ENCODE measurements around the gene CC2D1A. TPM values are rescaled to one million over a fixed set of nuclear protein-coding genes. Genes with fewer than 3 reads are reported as not detected.

Gene CC2D1A
- polyA plus RNA-seq, 1 experiment: 5.1 TPM

DNA sequence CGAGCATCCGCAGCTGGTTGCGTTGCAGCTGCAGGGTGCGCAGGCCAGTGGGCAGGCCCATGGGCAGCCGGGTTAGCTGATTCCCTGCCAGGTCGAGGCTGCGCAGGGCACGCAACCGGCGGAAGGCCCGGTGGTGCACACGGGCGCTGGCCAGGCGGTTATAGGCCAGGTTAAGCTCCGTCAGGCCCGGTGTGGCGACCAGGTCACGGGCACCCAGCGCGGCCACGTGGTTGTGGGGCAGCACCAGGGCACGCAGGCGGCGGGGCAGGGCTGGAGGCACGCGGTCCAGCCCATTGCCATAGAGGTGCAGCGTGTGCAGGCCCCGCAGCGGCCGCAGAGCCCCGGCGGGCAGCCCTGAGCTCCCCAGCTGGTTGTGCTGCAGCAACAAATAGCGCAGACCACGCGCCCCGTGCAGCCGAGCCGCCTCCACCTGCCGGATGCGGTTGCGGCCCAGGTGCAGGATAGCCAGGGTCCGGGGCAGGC lies 27.0 kb downstream of the CC2D1A start:
- POLR2A ChIA-PET: interaction anchor here (1.3 kb wide), 1 partner anchor 20 kb away, joined by 5 read pairs; no protein-coding TSS in a partner anchor
- H3K4me3 ChIP-seq (ENCODE audit: low read depth, low read length): no peak overlapping the region
- CTCF ChIA-PET: no interaction called here
- H3K9me3 ChIP-seq (ENCODE audit: control insufficient read depth, insufficient read depth, low read length): no peaks in the 10 kb centered on the region; the same call in 1 of the 2 replicates
- no peak for DNase-seq (ENCODE audit: low read depth, low spot score)
- TF ChIP-seq, protein P1, sequence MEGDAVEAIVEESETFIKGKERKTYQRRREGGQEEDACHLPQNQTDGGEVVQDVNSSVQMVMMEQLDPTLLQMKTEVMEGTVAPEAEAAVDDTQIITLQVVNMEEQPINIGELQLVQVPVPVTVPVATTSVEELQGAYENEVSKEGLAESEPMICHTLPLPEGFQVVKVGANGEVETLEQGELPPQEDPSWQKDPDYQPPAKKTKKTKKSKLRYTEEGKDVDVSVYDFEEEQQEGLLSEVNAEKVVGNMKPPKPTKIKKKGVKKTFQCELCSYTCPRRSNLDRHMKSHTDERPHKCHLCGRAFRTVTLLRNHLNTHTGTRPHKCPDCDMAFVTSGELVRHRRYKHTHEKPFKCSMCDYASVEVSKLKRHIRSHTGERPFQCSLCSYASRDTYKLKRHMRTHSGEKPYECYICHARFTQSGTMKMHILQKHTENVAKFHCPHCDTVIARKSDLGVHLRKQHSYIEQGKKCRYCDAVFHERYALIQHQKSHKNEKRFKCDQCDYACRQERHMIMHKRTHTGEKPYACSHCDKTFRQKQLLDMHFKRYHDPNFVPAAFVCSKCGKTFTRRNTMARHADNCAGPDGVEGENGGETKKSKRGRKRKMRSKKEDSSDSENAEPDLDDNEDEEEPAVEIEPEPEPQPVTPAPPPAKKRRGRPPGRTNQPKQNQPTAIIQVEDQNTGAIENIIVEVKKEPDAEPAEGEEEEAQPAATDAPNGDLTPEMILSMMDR (IDR thresholded peaks at IDR 0.05; ENCODE audit: low read depth, low read length): no peak
- no peak overlapping the region for H3K27ac ChIP-seq (ENCODE audit: low read depth, low read length)
- H3K27me3 ChIP-seq (ENCODE audit: control insufficient read depth, insufficient read depth, low read length): no peaks in the 10 kb centered on the region

DNA sequence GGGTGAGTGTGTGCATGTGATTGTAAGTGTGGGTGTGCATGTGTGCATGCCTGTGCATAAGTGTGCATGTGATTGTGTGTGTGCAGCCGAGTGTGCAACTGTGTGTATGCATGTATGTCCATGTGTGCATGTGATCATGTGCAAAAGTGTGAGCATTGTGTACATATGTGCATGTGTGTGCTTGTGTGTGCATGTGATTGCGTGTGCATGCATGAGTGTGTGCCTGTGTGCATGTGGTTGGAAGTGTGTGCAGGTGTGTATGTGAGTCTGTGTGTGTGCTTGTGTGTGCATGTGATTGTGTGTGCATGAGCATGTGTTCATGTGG lies 28.7 kb downstream of the CC2D1A start:
- Histone ChIP-seq H3K27me3 (ENCODE audit: control insufficient read depth, insufficient read depth, low read length) (no peaks in the 10 kb centered on the region), H3K27ac (ENCODE audit: low read depth, low read length) (no peak overlapping the region), H3K4me3 (ENCODE audit: low read depth, low read length) (no peak overlapping the region), H3K9me3 (ENCODE audit: control insufficient read depth, insufficient read depth, low read length) (no peaks in the 10 kb centered on the region; the same call in 1 of the 2 replicates)
- DNase-seq (ENCODE audit: low read depth, low spot score): no peak
- ChIA-PET CTCF (no interaction called here), POLR2A (no interaction called here)
- TF ChIP-seq, protein P1 (IDR thresholded peaks at IDR 0.05; ENCODE audit: low read depth, low read length): no peak

DNA sequence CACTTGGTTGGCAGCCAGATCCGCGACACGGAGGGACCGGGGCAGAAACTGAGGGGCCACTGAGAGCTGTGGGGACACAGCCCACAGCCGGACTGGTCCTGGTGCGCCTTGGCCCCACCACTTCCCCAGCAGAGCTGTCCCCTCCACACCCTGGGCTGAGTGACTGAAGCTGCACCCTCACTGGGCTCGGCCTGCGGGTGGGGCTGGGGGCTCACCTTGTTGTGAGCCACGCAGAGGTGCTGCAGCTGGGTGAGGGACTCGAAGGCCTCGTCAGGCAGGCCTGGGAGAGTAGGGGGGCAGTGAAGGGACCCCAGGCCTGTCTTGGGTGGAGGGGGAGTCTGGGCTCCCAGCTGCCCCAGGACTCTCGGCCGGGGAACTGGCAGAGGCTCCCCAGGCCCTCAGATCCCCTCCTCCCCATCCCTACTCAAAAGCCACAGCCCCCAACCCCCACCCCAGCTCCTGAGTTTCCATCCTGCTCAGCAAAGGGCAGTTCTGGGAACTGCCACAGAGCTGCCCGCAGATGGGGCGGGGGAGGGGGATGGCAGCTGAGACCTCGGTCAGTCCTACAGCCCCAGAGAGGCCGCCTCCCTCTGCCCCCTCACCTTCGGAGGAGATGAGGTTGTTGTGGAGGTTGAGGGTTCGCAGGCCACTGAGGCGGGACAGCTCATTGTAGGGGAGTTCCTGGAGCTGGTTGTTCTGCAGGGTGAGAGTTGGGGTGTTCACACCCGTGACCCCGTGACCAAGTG lies 29.9 kb downstream of the CC2D1A start:
- Histone ChIP-seq H3K27ac (ENCODE audit: low read depth, low read length) (no peak overlapping the region), H3K27me3 (ENCODE audit: control insufficient read depth, insufficient read depth, low read length) (no peaks in the 10 kb centered on the region), H3K4me3 (ENCODE audit: low read depth, low read length) (no peak overlapping the region), H3K9me3 (ENCODE audit: control insufficient read depth, insufficient read depth, low read length) (no peaks in the 10 kb centered on the region; the same call in 1 of the 2 replicates)
- ChIA-PET CTCF (no interaction called here), POLR2A (interaction anchor here (0.6 kb wide), 1 partner anchor 19 kb away, joined by 3 read pairs; no protein-coding TSS in a partner anchor)
- DNase-seq (ENCODE audit: low read depth, low spot score): no peak
- TF ChIP-seq, protein P1 (IDR thresholded peaks at IDR 0.05; ENCODE audit: low read depth, low read length): no peak

DNA sequence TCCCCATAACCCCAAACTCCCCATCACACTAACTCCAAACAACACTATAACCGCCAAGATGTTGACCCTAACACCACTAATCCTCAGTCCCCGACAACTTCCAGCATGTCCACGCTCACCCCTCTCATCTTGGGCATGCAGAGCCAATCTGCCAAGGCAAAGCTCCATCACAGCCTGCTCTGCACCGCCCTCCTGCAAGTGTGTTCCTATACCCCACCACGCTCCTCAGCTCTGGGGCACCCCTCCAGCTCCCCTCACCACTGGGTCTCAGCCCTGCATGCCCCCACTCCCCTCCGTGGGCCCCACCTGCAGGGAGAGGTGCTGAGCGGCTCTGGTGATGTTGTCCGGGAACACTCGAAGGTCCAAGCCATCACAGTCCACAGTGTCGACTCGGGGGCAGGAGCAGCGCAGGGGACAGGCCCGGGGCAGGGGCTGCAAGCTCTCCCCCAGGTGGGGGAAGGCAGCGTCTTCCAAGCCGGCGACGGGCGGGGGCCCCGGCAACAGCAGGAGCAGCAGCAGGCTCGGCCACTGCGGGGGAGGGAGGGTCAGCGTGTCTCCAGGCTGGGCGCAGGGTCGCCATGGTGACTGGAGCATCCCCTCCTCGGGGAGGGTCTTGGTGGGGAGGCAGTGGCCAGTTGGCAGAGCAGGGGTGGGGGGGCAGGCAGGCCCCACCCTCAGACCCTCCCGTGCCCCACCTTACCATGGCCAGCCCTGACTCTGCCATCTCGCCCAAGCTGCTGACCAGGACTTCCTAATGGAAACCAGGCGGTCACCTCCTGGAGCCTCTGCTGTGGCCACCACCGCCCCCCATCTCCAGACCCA lies 31.7 kb downstream of the CC2D1A start:
- peak overlapping the region; percentile 47 for H3K4me3 ChIP-seq (ENCODE audit: low read depth, low read length)
- CTCF ChIA-PET: interaction anchor here (0.7 kb wide), 1 partner anchor 59 kb away, joined by 3 read pairs; no protein-coding TSS in a partner anchor
- H3K27me3 ChIP-seq (ENCODE audit: control insufficient read depth, insufficient read depth, low read length): no peaks in the 10 kb centered on the region
- TF ChIP-seq, protein P1 (IDR thresholded peaks at IDR 0.05; ENCODE audit: low read depth, low read length): no peak
- no peaks in the 10 kb centered on the region for H3K9me3 ChIP-seq (ENCODE audit: control insufficient read depth, insufficient read depth, low read length)
- POLR2A ChIA-PET: interaction anchor here (0.8 to 0.9 kb wide), 3 partner anchors 9 to 32 kb away, joined by 3 to 4 read pairs (median 4); partner anchors contain the start of genes BRME1 and CC2D1A
- DNase-seq (ENCODE audit: low read depth, low spot score): no peak
- no peak overlapping the region for H3K27ac ChIP-seq (ENCODE audit: low read depth, low read length)
